DMS53 (cell line): ENCODE results near the gene PHF10.

Experiments used
- DNase-seq: peaks from one replicate; lab custom pipeline; 2025; lab: John Stamatoyannopoulos, UW

PHF10 gene

DNA sequence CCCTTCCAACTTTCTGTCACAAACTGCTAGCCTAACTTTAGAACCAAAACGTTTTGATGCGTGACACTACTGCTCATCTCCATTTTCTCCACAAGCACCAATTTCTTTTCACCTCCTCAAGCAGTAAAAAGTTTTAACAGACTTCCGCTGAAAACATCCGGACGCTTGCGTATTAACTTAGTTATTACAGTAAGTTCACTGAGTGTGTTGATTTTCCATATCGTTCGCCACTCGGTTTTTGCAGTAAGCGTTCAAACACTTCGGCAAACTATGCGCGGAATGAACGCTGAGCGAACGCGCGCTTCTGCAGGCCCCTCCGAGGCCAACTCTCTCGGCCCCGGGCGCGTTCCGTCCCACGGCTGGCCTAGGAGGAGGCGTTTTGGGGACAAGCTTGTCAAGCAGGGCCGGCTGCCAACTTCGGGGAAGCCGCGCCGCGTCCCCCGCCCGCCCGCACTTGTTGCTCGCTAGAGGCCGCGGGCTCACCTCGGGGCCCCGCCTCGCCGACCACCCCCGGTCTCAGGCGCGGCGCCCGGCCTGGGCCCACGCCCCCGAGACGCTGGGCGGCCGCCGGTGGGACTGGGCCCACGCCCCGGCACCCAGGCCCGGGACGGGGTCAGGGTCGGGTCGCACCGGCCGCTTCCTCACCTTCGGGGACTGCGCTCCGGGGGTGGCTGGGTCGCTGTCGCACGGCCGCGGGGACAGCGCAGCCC, 945 bp downstream of the PHF10 start:
- DNase-seq, result peak; percentile 63

DNA sequence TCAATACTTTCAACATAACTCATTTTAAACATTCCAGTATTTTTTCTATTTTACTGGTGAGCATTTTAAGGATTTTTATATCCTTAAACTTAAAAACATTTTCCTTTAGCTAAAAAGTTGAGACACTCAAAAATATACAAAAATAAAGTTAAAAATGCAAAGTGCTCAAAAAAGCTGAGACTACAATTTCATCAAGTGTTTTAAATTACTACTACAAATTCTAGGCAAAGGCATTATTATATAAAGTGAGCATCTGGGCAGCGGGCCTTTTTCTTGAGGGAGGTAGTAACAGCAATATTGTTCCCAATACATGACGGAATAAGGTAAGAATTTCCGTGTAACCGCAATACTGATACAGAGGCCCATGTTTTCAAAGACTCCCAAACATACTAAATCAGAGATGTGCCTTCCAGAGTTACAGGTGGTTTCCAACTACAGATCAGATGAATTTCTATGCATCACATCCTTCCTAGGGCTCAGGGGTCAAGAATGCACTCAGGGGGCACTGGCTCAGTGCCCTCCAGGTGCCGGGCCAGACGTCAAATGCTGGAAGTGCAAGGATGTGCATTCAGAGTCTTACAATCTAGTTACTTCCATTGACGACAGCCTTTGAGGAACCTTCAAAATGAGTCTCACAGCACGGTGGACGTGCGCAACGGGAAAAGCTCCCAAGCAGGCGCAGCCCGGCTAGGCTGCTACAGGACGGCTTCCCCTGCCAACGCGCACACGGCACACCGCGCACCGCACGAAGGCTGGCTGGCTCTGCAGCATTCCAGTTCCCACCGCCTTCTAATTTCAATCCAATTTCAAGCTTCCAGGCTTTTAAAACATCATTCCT, 1.7 kb downstream of the PHF10 start:
- DNase-seq, result peak; percentile 68

DNA sequence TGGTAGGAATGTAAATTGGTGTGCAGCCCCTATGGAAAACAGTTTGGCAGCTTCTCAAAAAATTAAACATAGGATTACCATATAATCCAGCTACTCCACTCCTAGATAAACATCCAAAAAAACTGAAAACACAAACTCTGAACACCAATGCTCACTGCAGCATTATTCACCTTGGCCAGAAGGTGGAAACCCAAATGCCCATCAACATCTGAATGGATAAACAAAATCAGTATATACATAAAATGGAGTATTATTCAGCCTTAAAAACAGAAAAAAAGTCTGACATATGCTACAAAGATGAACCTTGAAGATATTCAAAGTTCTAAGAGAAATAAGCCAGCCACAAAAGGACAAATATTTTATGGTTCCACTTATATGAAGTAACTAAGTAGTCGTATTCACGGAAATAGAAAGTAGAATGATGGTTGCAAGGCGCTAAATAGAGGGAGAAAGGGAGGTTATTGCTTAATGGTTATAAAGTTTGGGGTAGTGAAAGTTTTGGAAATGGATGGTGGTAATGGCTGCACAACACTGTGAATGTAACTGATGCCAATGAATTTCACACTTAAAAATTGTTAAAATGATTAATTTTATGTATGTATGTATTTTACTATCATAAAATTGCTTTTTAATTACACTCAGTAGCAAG, 4.0 kb downstream of the PHF10 start:
- no peak for DNase-seq

DNA sequence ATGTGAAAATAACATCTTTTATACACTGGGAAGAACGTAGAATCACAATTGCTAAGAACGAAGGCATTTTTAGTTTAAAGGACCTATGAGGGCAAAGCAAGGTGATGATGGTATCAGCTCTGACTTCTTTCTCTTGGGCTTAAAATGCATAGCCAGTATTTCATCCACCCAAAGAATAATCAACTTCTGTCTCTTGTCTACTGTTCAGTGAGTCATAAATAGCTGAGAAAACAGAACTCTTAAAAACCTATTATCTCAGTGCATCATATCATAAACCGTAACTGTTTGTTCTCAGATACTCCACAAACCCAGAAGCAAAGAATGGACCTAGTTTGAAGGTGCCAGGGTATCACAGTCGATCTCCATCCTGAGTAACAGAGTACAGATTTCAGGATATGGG, 5.2 kb downstream of the PHF10 start:
- no peak for DNase-seq

DNA sequence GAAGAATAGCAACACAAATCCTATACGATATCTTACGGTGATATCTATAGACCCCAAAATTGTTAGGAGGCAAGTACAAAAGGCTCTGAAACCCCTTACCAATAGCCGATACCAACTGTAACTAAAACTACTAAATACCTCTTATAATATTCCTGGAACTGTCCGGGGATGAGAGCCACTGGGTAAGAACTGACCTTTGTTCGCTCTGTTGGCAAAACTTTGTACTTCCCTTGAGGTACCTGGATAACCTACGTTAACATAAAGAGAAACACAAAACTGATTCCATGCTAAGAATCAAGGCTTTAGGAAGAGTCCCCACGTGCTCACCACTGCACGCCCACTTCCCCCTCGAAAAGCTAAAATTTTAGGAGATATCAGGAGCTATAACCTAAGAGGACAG, 9.7 kb downstream of the PHF10 start:
- DNase-seq, result no peak

DNA sequence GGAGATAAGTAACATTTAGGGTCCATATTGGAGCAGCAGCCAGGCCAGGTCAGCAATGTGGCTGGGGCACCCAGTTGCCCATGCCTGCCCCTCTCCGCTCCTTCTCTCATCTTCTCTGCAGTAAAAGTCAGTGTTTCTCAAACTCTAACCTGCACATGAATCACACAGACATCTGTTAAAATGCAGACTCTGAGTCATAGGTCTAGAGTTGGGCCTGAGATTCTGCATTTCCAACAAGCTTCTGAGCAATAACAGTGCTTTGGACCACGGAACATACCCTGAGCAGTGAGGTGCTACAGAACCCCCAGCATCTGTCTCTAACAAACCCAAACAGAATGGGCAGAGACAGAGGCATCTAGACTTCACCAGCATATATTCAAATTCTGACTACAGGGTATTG, 10.1 kb downstream of the PHF10 start:
- DNase-seq, result no peak

DNA sequence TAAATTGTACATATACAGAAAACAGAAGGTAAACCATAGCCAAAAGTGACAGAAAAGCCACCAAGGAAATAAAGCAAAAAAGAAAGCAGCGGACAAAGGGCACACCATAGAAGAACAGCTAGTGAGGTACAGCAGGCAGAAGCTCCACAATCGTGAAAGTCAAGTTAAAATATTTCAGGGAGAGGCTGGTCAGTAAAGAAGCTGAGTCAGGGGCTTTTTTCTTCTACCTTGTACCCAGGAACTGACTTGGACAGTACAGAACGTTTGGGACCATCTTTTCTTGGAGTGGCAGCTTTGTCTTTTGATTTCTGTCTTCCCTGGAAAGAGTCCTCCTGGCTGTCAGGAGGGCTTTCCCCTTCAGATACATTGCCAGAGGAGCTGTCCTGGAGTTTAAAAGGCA, 14.3 kb downstream of the PHF10 start:
- DNase-seq, result no peak

DNA sequence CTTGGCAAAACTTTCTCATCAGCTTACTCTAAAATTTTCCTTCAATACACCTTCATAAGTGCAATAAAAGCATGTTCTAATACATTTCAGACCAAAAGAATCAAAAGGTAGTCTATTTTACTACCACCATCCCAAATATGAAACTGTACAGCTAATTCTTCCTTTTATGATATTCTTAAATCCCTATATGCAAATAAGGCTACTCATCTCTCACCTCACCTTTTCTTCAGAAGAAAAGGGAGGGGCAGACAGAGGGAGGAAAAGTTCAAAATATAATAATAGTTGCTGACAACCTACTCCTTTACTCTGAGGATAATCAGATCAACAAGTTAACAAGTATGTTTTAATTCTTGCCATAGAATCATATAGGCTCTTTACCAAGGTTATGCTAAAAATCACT, 15.0 kb downstream of the PHF10 start:
- no peak for DNase-seq

DNA sequence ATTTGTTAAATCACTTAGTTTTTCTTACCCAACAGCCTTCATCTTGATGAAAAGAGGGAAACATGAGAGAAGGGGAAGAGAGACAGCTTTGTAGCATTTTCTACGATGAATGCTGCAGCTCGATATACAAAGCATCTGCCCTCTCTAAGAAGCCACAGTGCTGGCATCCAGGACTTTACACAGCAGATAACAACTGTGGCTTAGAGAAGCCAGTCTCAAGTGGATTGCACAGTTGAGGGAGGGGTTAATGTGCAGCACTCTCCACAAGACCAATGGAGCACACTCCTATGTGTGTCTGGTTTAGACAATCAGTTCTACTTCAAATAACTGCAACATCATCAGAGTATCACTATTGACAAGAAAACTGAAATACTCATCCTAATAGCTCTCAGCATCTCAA, 16.5 kb downstream of the PHF10 start:
- DNase-seq, result peak; percentile 52

DNA sequence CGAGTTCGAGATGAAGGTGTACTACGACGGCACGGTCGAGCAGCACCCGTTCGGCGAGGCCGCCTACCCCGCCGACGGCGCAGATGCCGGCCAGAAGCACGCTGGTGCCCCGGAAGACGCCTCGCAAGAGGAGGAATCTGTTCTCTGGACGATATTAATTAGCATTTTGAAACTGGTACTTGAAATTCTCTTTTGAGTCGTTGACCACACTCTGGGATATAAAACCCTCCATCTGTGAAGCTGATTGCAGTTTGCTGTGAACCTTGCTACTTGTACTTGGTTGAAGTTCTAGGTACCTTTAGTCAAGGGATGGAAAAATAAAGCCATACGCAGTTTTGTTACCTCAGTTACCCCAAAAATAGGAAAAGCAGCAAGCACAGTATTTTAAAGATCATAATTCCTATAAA, 21.5 kb downstream of the PHF10 start:
- DNase-seq, result no peak

DNA sequence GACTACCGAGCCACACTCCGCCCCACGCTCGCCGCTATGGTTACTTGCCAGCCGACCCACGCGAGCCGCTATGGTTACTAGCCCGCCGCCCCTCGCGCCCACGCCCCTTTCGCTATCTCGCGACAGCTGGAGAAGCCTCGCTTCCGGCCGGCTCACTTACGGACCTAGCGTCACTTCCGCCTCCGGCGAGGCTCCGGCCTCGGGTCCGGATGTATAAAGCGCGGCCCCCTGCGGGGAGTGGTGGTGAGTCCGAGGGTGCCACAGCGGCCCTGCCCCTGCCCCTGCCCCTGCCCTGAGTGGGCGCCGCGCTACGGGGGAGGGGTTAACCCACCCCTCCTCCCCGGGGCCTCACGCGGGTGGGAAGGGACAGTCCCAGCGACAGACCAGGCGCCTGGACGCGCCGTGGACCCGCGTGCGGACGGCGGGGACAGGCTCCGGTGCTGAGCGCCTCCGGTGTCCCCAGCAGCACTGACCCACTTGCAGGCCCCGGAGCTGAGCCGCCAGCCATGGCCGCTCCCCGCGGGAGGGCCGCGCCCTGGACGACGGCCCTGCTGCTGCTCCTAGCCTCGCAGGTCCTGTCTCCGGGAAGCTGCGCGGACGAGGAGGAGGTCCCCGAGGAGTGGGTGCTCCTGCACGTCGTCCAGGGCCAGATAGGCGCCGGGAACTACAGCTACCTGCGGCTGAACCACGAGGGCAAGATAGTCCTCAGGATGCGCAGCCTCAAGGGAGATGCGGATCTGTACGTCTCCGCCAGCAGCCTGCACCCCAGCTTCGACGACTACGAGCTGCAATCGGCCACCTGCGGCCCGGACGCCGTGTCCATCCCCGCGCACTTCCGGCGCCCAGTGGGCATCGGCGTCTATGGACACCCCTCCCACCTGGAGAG, 22.1 kb downstream of the PHF10 start, which contains the start of the genes C6orf120 and WDR27:
C6orf120 (plus strand) TSS at position 173 of the 886 bp plus-strand sequence; CDS start at position 507, 334 bp downstream.
WDR27 (minus strand) TSS at position 76 of the 886 bp plus-strand sequence. CDS start 13,024 bp downstream, outside the sequence.
- DNase-seq, result peak; percentile 98

DNA sequence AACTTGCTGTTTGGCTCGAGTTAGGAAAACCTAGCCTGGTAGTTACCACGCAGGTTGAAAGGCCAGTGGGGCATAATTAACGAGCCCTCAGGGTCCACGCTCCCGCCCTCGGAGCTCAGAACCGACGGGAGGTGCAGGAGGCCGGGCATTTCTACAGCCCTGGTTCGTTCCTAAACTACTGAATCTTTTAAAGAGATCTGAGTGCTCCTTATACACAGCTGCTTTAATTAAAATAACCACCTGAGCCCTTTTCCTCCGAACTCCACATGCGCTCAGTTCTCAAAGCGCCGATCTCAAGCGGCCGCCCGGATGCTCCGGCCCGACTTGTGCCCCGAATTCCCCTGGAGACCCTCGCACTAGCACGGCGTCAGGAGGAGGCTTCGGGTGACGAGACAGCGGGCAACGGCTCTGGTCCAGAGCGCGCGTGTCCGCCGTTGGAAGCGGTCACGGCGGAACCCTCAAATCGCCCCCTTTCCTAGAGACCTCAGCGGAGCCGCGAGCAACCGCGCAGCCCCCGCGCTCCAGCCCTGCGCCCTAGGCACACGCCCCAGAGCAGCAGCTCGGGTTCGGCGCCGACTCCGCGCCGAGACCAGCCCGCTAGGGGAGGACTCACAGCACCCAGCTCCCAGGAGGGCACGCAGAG, 22.9 kb downstream of the PHF10 start:
- DNase-seq, result peak; percentile 58

DNA sequence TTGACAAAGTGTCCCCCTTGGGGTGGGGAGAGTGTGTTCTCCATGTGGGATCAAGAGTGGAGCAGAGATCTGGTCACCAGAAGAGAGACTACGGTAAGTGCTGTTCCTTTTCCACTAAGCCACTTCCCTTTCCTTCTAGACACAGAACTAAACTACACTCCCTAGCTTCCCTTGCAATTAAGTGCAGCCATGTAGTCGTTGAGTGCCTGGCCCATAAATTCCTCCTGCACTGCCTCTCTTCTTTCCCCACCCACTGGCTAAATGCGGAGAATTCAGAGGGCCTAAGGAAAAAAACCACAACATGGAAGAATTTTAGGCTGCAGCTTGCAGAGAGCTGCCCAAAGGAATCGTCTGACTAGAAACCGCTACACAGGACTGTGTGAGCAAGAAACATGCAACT, 24.0 kb downstream of the PHF10 start:
- DNase-seq, result no peak

DNA sequence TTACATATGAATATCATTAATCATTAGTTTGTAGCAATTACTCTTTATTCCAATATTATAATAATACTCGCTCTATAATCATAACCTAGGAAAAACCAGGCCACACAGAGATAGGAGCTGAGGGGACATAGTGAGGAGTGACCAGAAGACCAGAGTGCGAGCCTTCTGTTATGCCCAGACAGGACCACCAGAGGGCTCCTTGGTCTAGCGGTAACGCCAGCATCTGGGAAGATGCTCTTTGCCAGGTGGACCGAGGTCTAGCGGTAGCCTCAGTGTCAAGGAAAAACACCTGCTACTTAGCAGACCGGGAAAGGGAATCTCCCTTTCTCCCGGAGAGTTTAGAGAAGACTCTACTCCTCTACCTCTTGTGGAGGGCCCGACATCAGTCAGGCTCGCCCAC, 27.2 kb downstream of the PHF10 start:
- peak; percentile 29 for DNase-seq

DNA sequence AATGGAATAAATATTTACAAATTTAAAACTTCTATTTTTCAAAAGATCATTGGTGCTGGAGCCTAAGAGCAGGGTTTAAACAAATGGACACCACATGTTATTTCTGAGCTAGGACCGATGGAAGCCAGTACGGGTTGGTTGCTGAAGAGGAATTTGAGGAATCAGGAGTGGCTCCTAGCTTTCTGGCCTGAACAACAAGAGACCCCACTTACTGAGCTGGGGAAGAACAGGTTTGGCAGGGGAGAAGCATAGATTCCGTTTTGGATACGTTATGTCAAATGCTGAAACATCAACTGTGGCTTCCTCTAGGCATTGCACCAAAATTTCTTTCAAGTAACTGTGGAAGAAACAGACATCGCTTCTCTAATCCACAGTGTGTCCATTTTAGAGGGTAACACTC, 29.2 kb downstream of the PHF10 start:
- DNase-seq, result no peak

DNA sequence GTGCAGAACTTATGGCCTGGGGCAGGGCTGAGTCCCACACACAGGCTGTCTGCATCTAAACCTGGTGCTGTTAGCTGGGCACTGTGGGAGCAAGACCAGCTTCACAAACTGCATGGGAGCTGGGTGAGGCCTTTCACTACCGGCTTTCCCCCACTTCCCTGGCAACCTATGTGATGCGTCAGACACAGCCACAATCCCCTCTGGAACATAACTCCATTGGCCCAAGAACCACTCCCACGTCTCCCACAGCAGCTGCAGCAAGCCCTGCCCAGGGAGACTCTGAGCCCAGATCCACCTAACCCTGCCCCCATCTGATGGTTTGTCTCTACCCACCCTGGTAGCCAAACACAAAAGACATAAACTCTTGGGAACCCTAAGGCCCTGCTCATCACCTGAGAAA, 31.8 kb downstream of the PHF10 start:
- no peak for DNase-seq

DNA sequence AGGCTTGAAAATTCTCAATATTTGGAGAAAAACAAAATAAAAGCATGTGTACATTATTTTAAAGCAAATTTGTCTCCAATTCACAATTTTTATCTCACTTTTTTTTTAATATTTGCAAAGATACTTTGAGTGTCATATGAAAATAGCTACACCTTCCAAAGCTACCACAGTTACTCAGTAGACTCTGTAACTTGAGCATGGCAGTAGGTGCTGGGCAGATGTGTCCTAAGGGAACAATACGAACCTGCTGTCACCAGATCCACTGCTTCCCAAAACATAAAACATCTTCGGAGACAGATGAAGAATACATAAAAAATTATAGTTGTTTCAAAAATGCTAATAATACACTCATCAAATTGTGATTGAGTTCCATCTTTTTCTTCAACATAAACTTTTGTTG, 33.0 kb downstream of the PHF10 start:
- DNase-seq, result no peak

DNA sequence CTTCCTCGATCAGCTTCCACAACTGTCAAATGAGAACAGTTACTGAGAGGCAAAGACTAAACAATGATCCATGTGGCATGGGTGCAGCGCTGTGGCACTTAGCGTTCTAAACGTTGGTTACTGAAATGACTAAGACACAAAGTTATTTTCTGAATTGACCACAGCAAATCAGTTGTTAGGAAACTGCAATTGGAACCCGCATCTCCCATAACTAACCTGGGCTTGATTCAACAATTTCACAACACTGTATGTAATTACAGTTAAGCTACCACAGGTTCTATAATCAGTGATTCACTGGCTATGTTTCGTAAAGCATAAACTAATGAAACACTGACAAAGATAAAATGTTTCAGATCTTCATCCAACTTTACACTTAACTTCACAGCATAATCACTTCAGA, 35.0 kb downstream of the PHF10 start:
- no peak for DNase-seq

DNA sequence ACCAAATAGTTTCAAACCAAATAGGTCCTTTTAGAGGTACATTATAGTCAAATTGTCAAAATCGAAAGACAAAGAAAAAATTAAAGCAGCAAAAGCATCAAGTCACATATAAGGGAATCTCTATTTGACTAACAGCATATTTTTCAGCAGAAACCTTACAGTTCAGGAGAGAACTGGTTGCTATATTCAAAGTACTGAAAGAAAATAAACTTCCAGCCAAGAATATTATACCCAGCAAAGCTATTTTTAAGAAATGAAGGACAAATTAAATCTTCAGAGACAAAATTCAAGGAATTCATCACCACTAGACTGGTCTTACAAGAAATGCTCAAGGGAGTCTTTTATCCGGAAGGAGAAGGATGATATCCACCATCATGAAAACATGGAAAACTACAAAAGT, 38.4 kb downstream of the PHF10 start:
- DNase-seq, result no peak

DNA sequence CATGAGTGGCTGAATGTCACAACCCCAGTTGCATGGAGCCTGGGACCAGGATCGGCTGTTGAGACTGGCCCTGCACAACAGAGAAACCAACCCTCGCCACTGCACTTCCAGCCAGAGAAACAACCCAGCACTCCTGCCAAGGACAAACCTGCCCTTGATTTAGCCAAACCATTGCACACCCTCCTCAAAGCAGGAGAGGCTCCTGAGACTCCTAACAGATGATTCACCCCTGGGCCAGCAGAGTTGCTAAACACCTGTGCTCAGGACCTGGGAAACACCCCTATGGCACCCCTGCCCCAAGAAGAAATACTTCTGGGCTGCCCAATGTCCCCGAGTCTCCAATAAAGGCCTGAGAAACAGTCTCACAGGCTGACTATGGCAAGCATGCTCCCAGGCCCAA, 40.2 kb downstream of the PHF10 start:
- no peak for DNase-seq

DNA sequence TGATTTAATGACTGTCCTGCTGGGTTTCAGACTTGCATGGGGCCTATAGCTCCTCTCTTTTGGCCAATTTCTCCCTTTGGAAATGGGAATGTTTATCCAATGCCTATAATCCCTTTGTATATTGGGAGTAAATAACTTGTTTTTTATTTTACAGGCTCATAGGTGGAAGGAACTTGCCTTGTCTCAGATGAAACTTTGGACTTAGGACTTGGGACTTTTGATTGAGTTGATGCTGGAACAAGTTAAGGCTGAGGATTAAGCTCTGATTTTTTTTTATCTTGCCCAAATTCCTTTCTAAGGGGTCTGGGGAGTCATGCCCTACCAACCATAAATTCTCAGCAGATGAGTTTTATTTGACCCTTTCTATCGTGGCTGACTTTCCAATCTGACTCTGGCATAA, 46.0 kb downstream of the PHF10 start:
- no peak for DNase-seq
